G401 (cell line): ENCODE measurements around the gene BLM. TPM values are rescaled to one million over a fixed set of nuclear protein-coding genes. Genes with fewer than 3 reads are reported as not detected.
"Not testable (repeated sequence)": the region's sequence is repeated elsewhere in the genome, so short reads cannot be mapped to it uniquely, and the experiment has no call there.

Experiments used
- DNase-seq: peaks from one replicate; pipeline ENCODE4 v3.0.0-alpha.2; 2015; ENCODE audit warnings: low spot score
- in situ Hi-C: cut with HindIII; loops from 2 replicates; pipeline ENCODE4 v1.10.0; 2016; ENCODE audit warnings: low sequenced_read_pairs, mixed read lengths
- total RNA-seq: library from RNA; depleted of rRNA; stranded (reverse); fragments of >200 nt; shearing (Covaris generic); gene quantifications from 2 replicates; pipeline ENCODE4 v1.2.3, GENCODE V29; 2014

BLM gene
- total RNA-seq, 1 experiment from 2014 or later: 25.7 TPM

GRCh38 chr15:90716317-90716975 is 700 bp upstream of the BLM start:
- DNase-seq: peak; percentile 21
- in situ Hi-C loops: no loop called here

- DNase-seq: no peak
- in situ Hi-C loops: no loop called here
Measured at GRCh38 chr15:90718232-90718631, 1.1 kb downstream of the BLM start.

GRCh38 chr15:90720131-90720530 is 3.0 kb downstream of the BLM start:
- in situ Hi-C loops: no loop called here
- no peak for DNase-seq

GRCh38 chr15:90729261-90729660 is 12.1 kb downstream of the BLM start:
- in situ Hi-C loops: no loop called here
- DNase-seq: no peak

GRCh38 chr15:90730290-90730689 is 13.1 kb downstream of the BLM start:
- DNase-seq: no peak
- in situ Hi-C loops: no loop called here

- no peak for DNase-seq
- in situ Hi-C loops: no loop called here
Measured at GRCh38 chr15:90735923-90736322, 18.8 kb downstream of the BLM start.

GRCh38 chr15:90740545-90740944 is 23.4 kb downstream of the BLM start:
- DNase-seq, in situ Hi-C loops: not testable (repeated sequence)

- no peak for DNase-seq
Measured at GRCh38 chr15:90742087-90742486, 24.9 kb downstream of the BLM start.

GRCh38 chr15:90743407-90743806 is 26.3 kb downstream of the BLM start:
- in situ Hi-C loops: no loop called here
- DNase-seq: no peak

More at GRCh38 chr15:90742087-90742486, 24.9 kb downstream of the BLM start:
- in situ Hi-C loops: no loop called here

- in situ Hi-C loops: no loop called here
Measured at GRCh38 chr15:90744759-90745402, 27.7 kb downstream of the BLM start.

GRCh38 chr15:90749754-90750153 is 32.6 kb downstream of the BLM start:
- in situ Hi-C loops: no loop called here
- no peak for DNase-seq

More at GRCh38 chr15:90744759-90745402, 27.7 kb downstream of the BLM start:
- no peak for DNase-seq

- in situ Hi-C loops: no loop called here
- no peak for DNase-seq
Measured at GRCh38 chr15:90750186-90750585, 33.0 kb downstream of the BLM start.

GRCh38 chr15:90751300-90751825 is 34.2 kb downstream of the BLM start:
- DNase-seq: no peak
- in situ Hi-C loops: no loop called here

GRCh38 chr15:90756916-90757315 is 39.8 kb downstream of the BLM start:
- no peak for DNase-seq
- in situ Hi-C loops: no loop called here

GRCh38 chr15:90757461-90757860 is 40.3 kb downstream of the BLM start:
- in situ Hi-C loops: no loop called here
- no peak for DNase-seq

- peak; percentile 16 for DNase-seq
- in situ Hi-C loops: no loop called here
Measured at GRCh38 chr15:90760661-90761232, 43.6 kb downstream of the BLM start.

- in situ Hi-C loops: no loop called here
- no peak for DNase-seq
Measured at GRCh38 chr15:90761629-90762028, 44.5 kb downstream of the BLM start.

GRCh38 chr15:90762109-90762508 is 45.0 kb downstream of the BLM start:
- no peak for DNase-seq
- in situ Hi-C loops: no loop called here

- in situ Hi-C loops: no loop called here
- DNase-seq: no peak
Measured at GRCh38 chr15:90763366-90764099, 46.4 kb downstream of the BLM start.

- in situ Hi-C loops: no loop called here
- no peak for DNase-seq
Measured at GRCh38 chr15:90765531-90765930, 48.4 kb downstream of the BLM start.
